ENCODE measurements around the gene TIGD7. TPM values are rescaled to one million over a fixed set of nuclear protein-coding genes. Genes with fewer than 3 reads are reported as not detected.

The TIGD7 gene
- total and polyA plus RNA-seq, 2 donors = 6.4 to 9.8 TPM

DNA sequence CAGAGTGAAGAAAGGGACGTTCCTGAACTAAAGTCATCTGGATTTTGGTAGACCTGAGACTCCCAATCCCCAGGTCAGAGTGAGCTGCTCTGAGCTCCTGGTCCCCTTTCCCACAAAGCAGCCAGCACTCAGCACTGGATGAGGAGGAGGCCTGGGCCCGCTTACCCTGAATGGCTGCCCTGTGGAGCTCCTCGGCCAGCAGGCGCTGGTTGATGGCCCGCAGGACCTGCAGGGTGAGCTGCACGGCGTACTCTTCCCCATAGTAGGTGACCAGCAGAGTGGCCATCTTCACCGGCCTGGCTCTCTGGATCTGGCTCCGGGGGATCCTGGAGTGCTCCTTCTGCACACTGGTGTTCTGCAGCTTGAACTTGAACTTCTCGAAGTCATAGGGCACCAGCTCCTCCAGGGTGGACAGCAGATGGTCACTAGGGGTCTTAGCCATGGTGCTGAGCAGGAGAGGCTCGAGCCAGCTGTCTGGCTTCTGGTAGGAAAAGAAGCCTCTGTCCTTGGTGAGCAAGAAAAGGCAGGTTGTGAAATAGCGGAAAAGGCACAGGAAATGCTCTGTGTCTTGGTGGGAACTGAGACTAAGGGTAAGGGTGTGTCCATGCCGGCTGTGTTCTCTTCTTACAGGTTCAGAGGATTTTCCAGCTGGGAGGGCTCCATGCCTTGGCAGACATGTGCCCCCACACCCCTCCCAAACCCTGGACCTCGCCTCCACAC, 48.9 kb downstream of the TIGD7 start, which contains the start of gene MEFV:
Gene MEFV (minus strand): TSS at position 488 of the 720 bp plus-strand sequence. CDS start 46 bp downstream, at position 442.
- no peak within 1 kb of the TSS for H3K4me3 ChIP-seq (ENCODE audit: low read length in 2 of 2)
- 89% methylated on average over 14 of the region's 14 CpGs for WGBS

DNA sequence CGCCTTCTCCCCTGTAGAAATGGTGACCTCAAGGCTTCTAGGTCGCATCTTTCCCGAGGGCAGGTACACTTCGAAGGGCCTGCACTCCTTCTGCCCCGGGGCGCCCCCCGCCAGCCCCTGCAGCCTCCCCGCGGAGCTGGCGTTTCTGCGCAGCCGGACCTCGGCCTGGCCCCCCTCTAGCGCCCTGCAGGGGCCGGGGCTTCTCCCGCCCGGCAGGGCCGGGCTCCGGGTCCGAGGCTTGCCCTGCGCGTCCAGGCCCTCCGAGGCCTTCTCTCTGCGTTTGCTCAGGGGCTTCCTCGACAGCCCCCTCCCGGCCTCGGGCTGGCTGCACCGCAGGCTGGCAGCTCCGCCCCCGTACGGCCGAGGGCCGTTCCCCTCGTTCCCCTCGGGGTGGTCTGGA, 50.9 kb downstream of the TIGD7 start:
- H3K27me3 ChIP-seq (ENCODE audit: control insufficient read depth in 2 of 2, insufficient read depth in 1 of 2, low read length in 1 of 2) = peaks cover 0 to 15% of the 10 kb centered on the region in 2 donors
- H3K27ac ChIP-seq (ENCODE audit: low read depth in 1 of 2, low read length in 1 of 2) = no peak overlapping the region
- 57% methylated on average over 35 of the region's 35 CpGs for WGBS
- no peaks in the 10 kb centered on the region for H3K4me1 ChIP-seq (ENCODE audit: control insufficient read depth in 2 of 2, insufficient read depth in 2 of 2, low read length in 2 of 2)
- peaks cover 0 to 7% of the 10 kb centered on the region in 2 donors for H3K9me3 ChIP-seq (ENCODE audit: control insufficient read depth in 2 of 2, insufficient read depth in 1 of 2, low read length in 1 of 2)
- no peak for DNase-seq (ENCODE audit: low read depth in 6 of 9, low spot score in 9 of 9)
- no peaks in the 10 kb centered on the region for H3K36me3 ChIP-seq (ENCODE audit: control insufficient read depth in 2 of 2, insufficient read depth in 2 of 2, low read length in 1 of 2)
- no peak overlapping the region for H3K4me3 ChIP-seq (ENCODE audit: low read length in 2 of 2)

More for the DNA sequence above, 48.9 kb downstream of the TIGD7 start, which contains the start of gene MEFV:
- Histone ChIP-seq H3K4me1 (ENCODE audit: control insufficient read depth in 2 of 2, insufficient read depth in 2 of 2, low read length in 2 of 2) (no peaks in the 10 kb centered on the region), H3K9me3 (ENCODE audit: control insufficient read depth in 2 of 2, insufficient read depth in 1 of 2, low read length in 1 of 2) (peaks cover 0 to 7% of the 10 kb centered on the region in 2 donors), H3K27ac (ENCODE audit: low read depth in 1 of 2, low read length in 1 of 2) (no peak within 1 kb of the TSS), H3K36me3 (ENCODE audit: control insufficient read depth in 2 of 2, insufficient read depth in 2 of 2, low read length in 1 of 2) (no peaks in the 10 kb centered on the region), H3K27me3 (ENCODE audit: control insufficient read depth in 2 of 2, insufficient read depth in 1 of 2, low read length in 1 of 2) (peaks cover 0 to 15% of the 10 kb centered on the region in 2 donors)
- no peak for DNase-seq (ENCODE audit: low read depth in 6 of 9, low spot score in 9 of 9)

DNA sequence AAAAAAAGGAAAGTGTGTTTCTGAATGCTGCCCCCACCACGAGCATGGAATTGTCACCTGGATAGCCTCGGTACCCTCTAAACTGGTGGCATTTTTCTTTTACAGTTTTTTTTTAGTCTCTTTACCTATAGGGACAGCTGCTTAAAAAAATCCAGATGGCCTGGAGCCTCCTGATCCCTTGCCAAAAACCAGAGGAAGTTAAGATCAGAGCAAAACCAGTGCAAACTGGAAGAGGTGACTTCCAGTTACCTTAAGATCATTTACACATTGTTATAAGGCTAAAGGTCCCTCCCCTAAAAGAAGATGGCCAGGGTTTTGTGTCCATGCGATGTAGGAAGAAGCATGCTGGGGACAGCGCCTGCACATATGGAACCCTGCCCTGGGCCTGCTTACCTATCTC, 52.3 kb downstream of the TIGD7 start:
- WGBS = 90% methylated on average over 4 of the region's 4 CpGs
- no peak overlapping the region for H3K27ac ChIP-seq (ENCODE audit: low read depth in 1 of 2, low read length in 1 of 2)
- H3K4me1 ChIP-seq (ENCODE audit: control insufficient read depth in 2 of 2, insufficient read depth in 2 of 2, low read length in 2 of 2) = no peaks in the 10 kb centered on the region
- DNase-seq (ENCODE audit: low read depth in 6 of 9, low spot score in 9 of 9) = no peak
- no peak overlapping the region for H3K4me3 ChIP-seq (ENCODE audit: low read length in 2 of 2)
- peaks cover 0 to 7% of the 10 kb centered on the region in 2 donors for H3K9me3 ChIP-seq (ENCODE audit: control insufficient read depth in 2 of 2, insufficient read depth in 1 of 2, low read length in 1 of 2)
- no peaks in the 10 kb centered on the region for H3K36me3 ChIP-seq (ENCODE audit: control insufficient read depth in 2 of 2, insufficient read depth in 2 of 2, low read length in 1 of 2)
- peaks cover 0 to 15% of the 10 kb centered on the region in 2 donors for H3K27me3 ChIP-seq (ENCODE audit: control insufficient read depth in 2 of 2, insufficient read depth in 1 of 2, low read length in 1 of 2)

DNA sequence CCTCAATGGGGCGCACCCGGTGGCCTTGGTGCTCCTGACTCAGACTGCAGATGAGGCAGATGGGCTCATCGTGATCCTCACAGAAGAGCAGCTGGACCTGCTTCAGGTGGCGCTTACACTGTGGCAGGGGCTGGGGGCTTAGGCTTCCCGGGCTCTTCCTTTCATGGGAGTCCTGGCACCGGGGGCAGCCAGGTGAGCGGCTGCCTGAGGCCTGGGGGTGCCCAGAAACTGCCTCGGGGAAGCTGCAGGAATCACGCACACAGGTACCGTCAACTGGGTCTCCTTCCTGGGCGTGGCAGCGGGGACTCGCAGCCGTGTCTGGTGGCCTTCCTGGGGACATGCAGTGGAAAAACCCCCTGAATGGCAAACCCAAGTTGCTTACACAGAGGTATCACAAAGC, 55.8 kb downstream of the TIGD7 start:
- Histone ChIP-seq H3K4me3 (ENCODE audit: low read length in 2 of 2) (no peak overlapping the region), H3K4me1 (ENCODE audit: control insufficient read depth in 2 of 2, insufficient read depth in 2 of 2, low read length in 2 of 2) (no peaks in the 10 kb centered on the region), H3K9me3 (ENCODE audit: control insufficient read depth in 2 of 2, insufficient read depth in 1 of 2, low read length in 1 of 2) (peaks cover 0 to 13% of the 10 kb centered on the region in 2 donors), H3K27me3 (ENCODE audit: control insufficient read depth in 2 of 2, insufficient read depth in 1 of 2, low read length in 1 of 2) (peaks cover 0 to 8% of the 10 kb centered on the region in 2 donors), H3K36me3 (ENCODE audit: control insufficient read depth in 2 of 2, insufficient read depth in 2 of 2, low read length in 1 of 2) (no peaks in the 10 kb centered on the region), H3K27ac (ENCODE audit: low read depth in 1 of 2, low read length in 1 of 2) (no peak overlapping the region)
- 88% methylated on average over 14 of the region's 14 CpGs for WGBS
- no peak for DNase-seq (ENCODE audit: low read depth in 6 of 9, low spot score in 9 of 9)

DNA sequence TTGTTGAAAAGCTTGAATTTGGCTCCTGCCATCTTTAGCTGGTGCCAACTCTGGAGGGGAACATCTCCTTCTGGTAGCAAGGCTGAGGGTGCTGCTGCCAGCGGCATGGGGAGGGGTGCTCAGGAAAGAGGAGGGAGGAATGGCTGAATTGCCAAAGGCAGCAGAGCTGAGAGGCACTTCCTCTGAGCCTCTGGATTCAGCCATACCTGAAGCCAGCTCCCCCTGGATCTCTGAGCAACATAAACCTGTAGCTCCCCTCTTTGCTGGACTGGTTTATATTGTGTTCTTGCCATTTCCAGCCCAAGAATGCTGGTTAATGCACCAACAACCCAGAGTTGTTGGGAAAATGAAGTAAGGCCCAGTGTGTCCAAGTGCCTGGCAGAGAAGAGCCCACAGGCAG, 56.2 kb downstream of the TIGD7 start:
- no peaks in the 10 kb centered on the region for H3K36me3 ChIP-seq (ENCODE audit: control insufficient read depth in 2 of 2, insufficient read depth in 2 of 2, low read length in 1 of 2)
- 76% methylated on average over 1 of the region's 1 CpG for WGBS
- no peak for DNase-seq (ENCODE audit: low read depth in 6 of 9, low spot score in 9 of 9)
- H3K9me3 ChIP-seq (ENCODE audit: control insufficient read depth in 2 of 2, insufficient read depth in 1 of 2, low read length in 1 of 2) = peaks cover 0 to 11% of the 10 kb centered on the region in 2 donors
- no peak overlapping the region for H3K4me3 ChIP-seq (ENCODE audit: low read length in 2 of 2)
- no peaks in the 10 kb centered on the region for H3K4me1 ChIP-seq (ENCODE audit: control insufficient read depth in 2 of 2, insufficient read depth in 2 of 2, low read length in 2 of 2)
- H3K27me3 ChIP-seq (ENCODE audit: control insufficient read depth in 2 of 2, insufficient read depth in 1 of 2, low read length in 1 of 2) = peaks cover 0 to 4% of the 10 kb centered on the region in 2 donors
- no peak overlapping the region for H3K27ac ChIP-seq (ENCODE audit: low read depth in 1 of 2, low read length in 1 of 2)

Other genes starting within 250 kb of the TIGD7 start
- 175 TPM for gene IL32, start 239.8 kb downstream of the TIGD7 start, total RNA-seq
- gene IL32, start 239.8 kb downstream of the TIGD7 start, polyA plus RNA-seq = 343 TPM
- gene ZSCAN10, start 206.1 kb downstream of the TIGD7 start, total RNA-seq = 0.05 TPM
- gene ZSCAN10, start 206.1 kb downstream of the TIGD7 start, polyA plus RNA-seq = 0.11 TPM
- gene ZNF205, start 192.8 kb downstream of the TIGD7 start, total RNA-seq = 4.6 TPM
- gene ZNF205, start 192.8 kb downstream of the TIGD7 start, polyA plus RNA-seq = 9.3 TPM
- gene ZNF213, start 170.4 kb downstream of the TIGD7 start, total RNA-seq = 1.5 TPM
- gene ZNF213, start 170.4 kb downstream of the TIGD7 start, polyA plus RNA-seq = 5.2 TPM
- gene OR1F1, start 117.2 kb downstream of the TIGD7 start, total RNA-seq = not detected
- gene OR1F1, start 117.2 kb downstream of the TIGD7 start, polyA plus RNA-seq = 0.02 TPM
- gene ZNF200, start 70.3 kb downstream of the TIGD7 start, total RNA-seq = 8.6 TPM
- 10.0 TPM for gene ZNF200, start 70.3 kb downstream of the TIGD7 start, polyA plus RNA-seq
- gene MEFV, start 48.8 kb downstream of the TIGD7 start, total RNA-seq = 0.52 TPM
- 0.80 TPM for gene MEFV, start 48.8 kb downstream of the TIGD7 start, polyA plus RNA-seq
- gene ZNF263, start 21.9 kb downstream of the TIGD7 start, total RNA-seq = 30.2 TPM
- gene ZNF263, start 21.9 kb downstream of the TIGD7 start, polyA plus RNA-seq = 26.3 TPM
- gene ZNF75A, start 67 bp upstream of the TIGD7 start, total RNA-seq = 25.9 TPM
- 44.7 TPM for gene ZNF75A, start 67 bp upstream of the TIGD7 start, polyA plus RNA-seq
- gene OR2C1, start 50.5 kb upstream of the TIGD7 start, total RNA-seq = 0.14 TPM
- gene OR2C1, start 50.5 kb upstream of the TIGD7 start, polyA plus RNA-seq = 0.21 TPM
- gene ZSCAN32, start 95.6 kb upstream of the TIGD7 start, total RNA-seq = 19.7 TPM
- gene ZSCAN32, start 95.6 kb upstream of the TIGD7 start, polyA plus RNA-seq = 16.3 TPM
- 9.0 TPM for gene ZNF174, start 95.8 kb upstream of the TIGD7 start, total RNA-seq
- gene ZNF174, start 95.8 kb upstream of the TIGD7 start, polyA plus RNA-seq = 7.0 TPM
- 2.5 TPM for gene ZNF597, start 138.1 kb upstream of the TIGD7 start, total RNA-seq
- gene ZNF597, start 138.1 kb upstream of the TIGD7 start, polyA plus RNA-seq = 2.3 TPM
- 8.6 TPM for gene NAA60, start 138.2 kb upstream of the TIGD7 start, total RNA-seq
- 36.0 TPM for gene NAA60, start 138.2 kb upstream of the TIGD7 start, polyA plus RNA-seq
- gene C16orf90, start 190.1 kb upstream of the TIGD7 start, total RNA-seq = not detected
- gene C16orf90, start 190.1 kb upstream of the TIGD7 start, polyA plus RNA-seq = not detected
- 18.4 TPM for gene CLUAP1, start 195.6 kb upstream of the TIGD7 start, total RNA-seq
- 17.8 TPM for gene CLUAP1, start 195.6 kb upstream of the TIGD7 start, polyA plus RNA-seq